Glutamatergic neuron (in vitro differentiated cells): ENCODE results near the gene DEXI. TPM values are rescaled to one million over a fixed set of nuclear protein-coding genes. Genes with fewer than 3 reads are reported as not detected.

Source experiments
- DNase-seq: peaks from one replicate; pipeline ENCODE4 v3.0.0; 2022
- H3K27ac Mint-ChIP-seq: one replicate; pipeline ENCODE4 v1.8.0; 2020; ENCODE audit warnings: mild to moderate bottlenecking, mixed read lengths, inconsistent platforms; ENCODE audit not compliant: unreplicated experiment
- H3K27me3 Mint-ChIP-seq: one replicate; pipeline ENCODE4 v1.8.0; 2020; ENCODE audit warnings: mild to moderate bottlenecking, moderate library complexity, mixed read lengths, inconsistent platforms; ENCODE audit not compliant: unreplicated experiment
- H3K36me3 Mint-ChIP-seq: one replicate; pipeline ENCODE4 v1.8.0; 2020; ENCODE audit warnings: mild to moderate bottlenecking, mixed read lengths, inconsistent platforms; ENCODE audit not compliant: unreplicated experiment
- H3K4me1 Mint-ChIP-seq: one replicate; pipeline ENCODE4 v1.8.0; 2020; ENCODE audit warnings: mild to moderate bottlenecking, low read depth, mixed read lengths, inconsistent platforms; ENCODE audit not compliant: unreplicated experiment
- H3K4me3 Mint-ChIP-seq: one replicate; pipeline ENCODE4 v1.8.0; 2020; ENCODE audit warnings: mild to moderate bottlenecking, mixed read lengths, inconsistent platforms; ENCODE audit not compliant: unreplicated experiment
- H3K9me3 Mint-ChIP-seq: one replicate; pipeline ENCODE4 v1.8.0; 2020; ENCODE audit warnings: mild to moderate bottlenecking, moderate library complexity, mixed read lengths, inconsistent platforms; ENCODE audit not compliant: unreplicated experiment
- CTCF ChIP-seq: fragments of 200-600 bp; sonication (generic); IDR thresholded peaks from one replicate; pipeline ENCODE4 v1.5.0; 2021; ENCODE audit not compliant: partially characterized antibody, unreplicated experiment
- total RNA-seq: library from RNA; stranded (reverse); fragmentation: NEBNext Ultra II Directional; extraction: Animal tissue kit (Norgen Biotek cat#: 25700); gene quantifications from one replicate; pipeline ENCODE4 v1.2.1, GENCODE V29; 2021; ENCODE audit not compliant: unreplicated experiment

The DEXI gene
- total RNA-seq, 1 donor from 2014 or later, result 37.3 TPM

GRCh38 chr16:10923146-10923649 is 19.1 kb downstream of the DEXI start:
- H3K27me3 Mint-ChIP-seq, result peaks cover 2% of the 10 kb centered on the region
- no peak overlapping the region for H3K27ac Mint-ChIP-seq
- no peak for DNase-seq
- H3K4me3 Mint-ChIP-seq, result no peak overlapping the region
- no peaks in the 10 kb centered on the region for H3K4me1 Mint-ChIP-seq
- no peaks in the 10 kb centered on the region for H3K36me3 Mint-ChIP-seq
- no peak for TF ChIP-seq CTCF
- H3K9me3 Mint-ChIP-seq, result no peaks in the 10 kb centered on the region

- no peaks in the 10 kb centered on the region for H3K4me1 Mint-ChIP-seq
- no peak for TF ChIP-seq CTCF
- H3K27me3 Mint-ChIP-seq, result peaks cover 2% of the 10 kb centered on the region
- no peak overlapping the region for H3K27ac Mint-ChIP-seq
- no peaks in the 10 kb centered on the region for H3K9me3 Mint-ChIP-seq
- H3K36me3 Mint-ChIP-seq, result no peaks in the 10 kb centered on the region
- no peak overlapping the region for H3K4me3 Mint-ChIP-seq
- DNase-seq, result no peak
Measured at GRCh38 chr16:10922328-10923145, 19.7 kb downstream of the DEXI start.

- no peaks in the 10 kb centered on the region for H3K4me1 Mint-ChIP-seq
- no peak overlapping the region for H3K4me3 Mint-ChIP-seq
- no peak overlapping the region for H3K27ac Mint-ChIP-seq
- no peaks in the 10 kb centered on the region for H3K36me3 Mint-ChIP-seq
- H3K27me3 Mint-ChIP-seq, result peaks cover 2% of the 10 kb centered on the region
- DNase-seq, result no peak
- no peaks in the 10 kb centered on the region for H3K9me3 Mint-ChIP-seq
- TF ChIP-seq CTCF, result no peak
Measured at GRCh38 chr16:10921536-10922327, 20.5 kb downstream of the DEXI start.

- DNase-seq, result no peak
- Mint-ChIP-seq H3K27me3 (peaks cover 2% of the 10 kb centered on the region), H3K9me3 (peaks cover 2% of the 10 kb centered on the region), H3K36me3 (no peaks in the 10 kb centered on the region), H3K27ac (no peak overlapping the region), H3K4me1 (no peaks in the 10 kb centered on the region), H3K4me3 (no peak overlapping the region)
- TF ChIP-seq CTCF, result no peak
Measured at GRCh38 chr16:10920726-10921427, 21.4 kb downstream of the DEXI start.
